ENCODE data around the gene SLC35F2.

Gene SLC35F2

DNA sequence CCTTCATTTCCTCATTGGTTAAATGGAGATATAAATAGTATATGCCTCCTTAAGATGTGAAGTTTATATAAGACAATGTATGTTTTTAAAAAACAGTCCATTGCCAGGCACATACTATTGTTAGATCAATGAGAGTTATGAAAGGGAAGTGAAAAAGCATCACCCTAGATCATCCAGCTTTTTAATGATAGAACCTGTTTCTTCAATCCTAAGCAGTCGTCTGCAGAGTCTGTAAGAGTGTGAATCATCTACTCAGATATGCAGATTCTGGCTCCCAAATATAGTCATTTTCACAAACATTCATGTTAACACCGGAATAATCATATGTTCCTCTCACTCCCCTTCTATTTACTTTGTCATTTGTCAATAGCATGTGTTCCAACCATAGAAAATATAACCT, 81.5 kb downstream of the SLC35F2 start:
- H3K4me2 ChIP-seq (ENCODE audit: insufficient read depth, low read length, poor library complexity, severe bottlenecking): no peak overlapping the region
- H3K79me1 ChIP-seq (ENCODE audit: low read depth, low read length): no peaks in the 10 kb centered on the region
- peaks cover 0 to 3% of the 10 kb centered on the region in 2 donors for H3K4me1 ChIP-seq (ENCODE audit: control insufficient read depth in 2 of 2, insufficient read depth in 1 of 2, low read depth in 1 of 2, low read length in 2 of 2)
- no peaks in the 10 kb centered on the region for H3K36me3 ChIP-seq (replicated peaks in 1 of 2; ENCODE audit: control insufficient read depth in 2 of 2, insufficient read depth in 2 of 2, low read length in 2 of 2)
- no peak overlapping the region for H3K27ac ChIP-seq (replicated peaks; ENCODE audit: low read length)
- no peak overlapping the region for H2AK5ac ChIP-seq (ENCODE audit: low read depth, low read length)
- no CpG with 5 or more reads among the region's 2 CpGs for WGBS, 2 donors (ENCODE audit: extremely low coverage in 2 of 2, insufficient read length in 2 of 2, insufficient replicate concordance in 1 of 2)
- no peak overlapping the region for H2BK120ac ChIP-seq (ENCODE audit: low read depth, low read length)
- H3K9me3 ChIP-seq (replicated peaks in 1 of 2; ENCODE audit: control insufficient read depth in 2 of 2, insufficient read depth in 1 of 2, low read depth in 1 of 2, low read length in 2 of 2): no peaks in the 10 kb centered on the region
- no peak overlapping the region for H2BK12ac ChIP-seq (ENCODE audit: low read length)
- no peak overlapping the region for H3K23ac ChIP-seq (ENCODE audit: low read depth, low read length, poor library complexity)
- H3K9ac ChIP-seq (ENCODE audit: low read depth, low read length, poor library complexity): no peak overlapping the region
- no peak overlapping the region for H2BK15ac ChIP-seq (ENCODE audit: low read length)
- no peak for DNase-seq (ENCODE audit: low spot score)
- H4K8ac ChIP-seq (ENCODE audit: low read depth, low read length): no peak overlapping the region
- no peak overlapping the region for H3K18ac ChIP-seq (ENCODE audit: low read length)
- no peak overlapping the region for H3K14ac ChIP-seq (ENCODE audit: low read length)
- H2BK5ac ChIP-seq (ENCODE audit: low read length): no peak overlapping the region
- no peak overlapping the region for H2AFZ ChIP-seq (ENCODE audit: low read length)
- no peak overlapping the region for H3K4me3 ChIP-seq (ENCODE audit: low read length in 2 of 2)
- no peak overlapping the region for H3K4ac ChIP-seq (ENCODE audit: low read length)
- H4K91ac ChIP-seq (ENCODE audit: low read depth, low read length, poor library complexity): no peak overlapping the region
- no peaks in the 10 kb centered on the region for H3K27me3 ChIP-seq (ENCODE audit: control insufficient read depth in 3 of 3, insufficient read depth in 3 of 3, low read depth in 1 of 3, low read length in 3 of 3)

DNA sequence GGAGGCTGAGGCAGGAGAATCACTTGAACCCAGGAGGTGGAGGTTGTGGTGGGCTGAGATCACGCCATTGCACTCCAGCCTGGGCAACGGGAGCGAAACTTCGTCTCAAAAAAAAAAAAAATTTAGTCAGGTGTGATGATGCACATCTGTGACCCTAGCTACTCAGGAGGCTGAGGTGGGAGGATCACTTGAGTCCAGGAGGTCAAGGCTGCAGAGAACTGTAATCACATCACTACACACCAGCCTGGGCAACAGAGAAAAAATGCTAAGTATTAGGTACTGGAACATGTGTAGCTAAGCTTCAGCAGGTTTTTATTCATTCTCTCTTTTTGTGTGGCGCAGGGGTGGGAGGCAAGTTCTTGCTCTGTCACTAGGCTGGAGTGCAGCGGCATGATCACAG, 82.5 kb downstream of the SLC35F2 start:
- no peaks in the 10 kb centered on the region for H3K9me3 ChIP-seq (replicated peaks in 1 of 2; ENCODE audit: control insufficient read depth in 2 of 2, insufficient read depth in 1 of 2, low read depth in 1 of 2, low read length in 2 of 2)
- peaks cover 0 to 3% of the 10 kb centered on the region in 2 donors for H3K4me1 ChIP-seq (ENCODE audit: control insufficient read depth in 2 of 2, insufficient read depth in 1 of 2, low read depth in 1 of 2, low read length in 2 of 2)
- H3K23ac ChIP-seq (ENCODE audit: low read depth, low read length, poor library complexity): no peak overlapping the region
- H2BK12ac ChIP-seq (ENCODE audit: low read length): no peak overlapping the region
- WGBS, 2 donors (ENCODE audit: extremely low coverage in 2 of 2, insufficient read length in 2 of 2, insufficient replicate concordance in 1 of 2): no CpG with 5 or more reads among the region's 6 CpGs
- no peak overlapping the region for H3K18ac ChIP-seq (ENCODE audit: low read length)
- no peak overlapping the region for H3K4me2 ChIP-seq (ENCODE audit: insufficient read depth, low read length, poor library complexity, severe bottlenecking)
- no peak overlapping the region for H3K9ac ChIP-seq (ENCODE audit: low read depth, low read length, poor library complexity)
- no peak overlapping the region for H3K27ac ChIP-seq (replicated peaks; ENCODE audit: low read length)
- no peak overlapping the region for H2BK5ac ChIP-seq (ENCODE audit: low read length)
- H2AFZ ChIP-seq (ENCODE audit: low read length): no peak overlapping the region
- no peaks in the 10 kb centered on the region for H3K27me3 ChIP-seq (ENCODE audit: control insufficient read depth in 3 of 3, insufficient read depth in 3 of 3, low read depth in 1 of 3, low read length in 3 of 3)
- no peak overlapping the region for H2AK5ac ChIP-seq (ENCODE audit: low read depth, low read length)
- H3K79me1 ChIP-seq (ENCODE audit: low read depth, low read length): no peaks in the 10 kb centered on the region
- H3K14ac ChIP-seq (ENCODE audit: low read length): no peak overlapping the region
- no peaks in the 10 kb centered on the region for H3K36me3 ChIP-seq (replicated peaks in 1 of 2; ENCODE audit: control insufficient read depth in 2 of 2, insufficient read depth in 2 of 2, low read length in 2 of 2)
- H2BK120ac ChIP-seq (ENCODE audit: low read depth, low read length): no peak overlapping the region
- H3K4me3 ChIP-seq (ENCODE audit: low read length in 2 of 2): no peak overlapping the region
- no peak overlapping the region for H4K91ac ChIP-seq (ENCODE audit: low read depth, low read length, poor library complexity)
- DNase-seq (ENCODE audit: low spot score): no peak
- H2BK15ac ChIP-seq (ENCODE audit: low read length): no peak overlapping the region
- H4K8ac ChIP-seq (ENCODE audit: low read depth, low read length): no peak overlapping the region
- H3K4ac ChIP-seq (ENCODE audit: low read length): no peak overlapping the region

DNA sequence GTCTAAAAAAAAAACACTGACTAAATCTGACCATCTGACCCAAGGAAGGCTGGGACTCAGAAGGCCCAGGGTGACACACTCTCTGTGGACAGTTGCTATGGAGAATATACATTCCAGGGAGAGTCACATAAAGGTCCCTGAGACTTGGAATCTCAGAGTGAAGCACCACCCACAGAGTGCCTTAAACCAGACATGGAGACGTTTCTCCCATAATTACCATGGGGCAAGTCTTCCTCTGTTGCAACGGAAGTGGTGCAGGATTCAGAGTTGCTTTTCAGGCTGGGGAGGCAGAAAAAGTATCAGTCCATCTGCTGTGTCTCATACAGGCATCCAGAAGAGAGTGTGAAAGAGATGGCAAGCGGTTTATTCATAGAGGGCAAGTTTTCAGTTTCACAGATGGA, 88.0 kb downstream of the SLC35F2 start:
- Histone ChIP-seq H3K9ac (ENCODE audit: low read depth, low read length, poor library complexity) (no peak overlapping the region), H2BK5ac (ENCODE audit: low read length) (no peak overlapping the region), H4K8ac (ENCODE audit: low read depth, low read length) (no peak overlapping the region), H3K27me3 (ENCODE audit: control insufficient read depth in 3 of 3, insufficient read depth in 3 of 3, low read depth in 1 of 3, low read length in 3 of 3) (no peaks in the 10 kb centered on the region), H3K36me3 (replicated peaks in 1 of 2; ENCODE audit: control insufficient read depth in 2 of 2, insufficient read depth in 2 of 2, low read length in 2 of 2) (no peaks in the 10 kb centered on the region), H3K4ac (ENCODE audit: low read length) (no peak overlapping the region), H3K27ac (replicated peaks; ENCODE audit: low read length) (no peak overlapping the region), H3K14ac (ENCODE audit: low read length) (no peak overlapping the region), H3K18ac (ENCODE audit: low read length) (no peak overlapping the region), H3K4me3 (ENCODE audit: low read length in 2 of 2) (no peak overlapping the region), H3K23ac (ENCODE audit: low read depth, low read length, poor library complexity) (no peak overlapping the region), H2BK15ac (ENCODE audit: low read length) (no peak overlapping the region), H3K4me1 (ENCODE audit: control insufficient read depth in 2 of 2, insufficient read depth in 1 of 2, low read depth in 1 of 2, low read length in 2 of 2) (peaks cover 4 to 16% of the 10 kb centered on the region in 2 donors), H2AK5ac (ENCODE audit: low read depth, low read length) (no peak overlapping the region), H2BK120ac (ENCODE audit: low read depth, low read length) (no peak overlapping the region), H3K4me2 (ENCODE audit: insufficient read depth, low read length, poor library complexity, severe bottlenecking) (no peak overlapping the region), H2AFZ (ENCODE audit: low read length) (peak overlapping the region; percentile 81), H3K79me1 (ENCODE audit: low read depth, low read length) (no peaks in the 10 kb centered on the region), H3K9me3 (replicated peaks in 1 of 2; ENCODE audit: control insufficient read depth in 2 of 2, insufficient read depth in 1 of 2, low read depth in 1 of 2, low read length in 2 of 2) (no peaks in the 10 kb centered on the region), H4K91ac (ENCODE audit: low read depth, low read length, poor library complexity) (no peak overlapping the region), H2BK12ac (ENCODE audit: low read length) (no peak overlapping the region)
- no CpG with 5 or more reads among the region's 3 CpGs for WGBS, 2 donors (ENCODE audit: extremely low coverage in 2 of 2, insufficient read length in 2 of 2, insufficient replicate concordance in 1 of 2)
- no peak for DNase-seq (ENCODE audit: low spot score)

DNA sequence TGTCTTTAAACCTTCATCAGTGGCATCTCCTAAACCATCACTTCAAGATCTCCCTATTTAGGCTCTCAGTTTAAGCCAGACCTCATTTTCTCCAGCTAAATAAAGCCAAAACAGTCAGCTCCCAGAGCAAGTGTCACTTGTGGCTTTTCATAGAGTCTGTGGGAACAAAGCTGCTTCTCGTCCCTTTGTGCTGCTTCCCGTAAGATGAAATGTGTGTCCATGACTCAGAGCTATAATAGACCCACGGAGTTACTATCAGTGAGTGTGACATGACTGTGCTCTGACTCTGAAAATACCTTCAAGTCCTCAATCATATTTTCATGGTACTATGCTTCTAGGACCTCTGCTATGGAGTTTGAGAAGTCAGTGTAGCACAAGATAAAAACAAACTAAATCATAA, 89.4 kb downstream of the SLC35F2 start:
- no peak overlapping the region for H2BK5ac ChIP-seq (ENCODE audit: low read length)
- peaks cover 4 to 16% of the 10 kb centered on the region in 2 donors for H3K4me1 ChIP-seq (ENCODE audit: control insufficient read depth in 2 of 2, insufficient read depth in 1 of 2, low read depth in 1 of 2, low read length in 2 of 2)
- no peak overlapping the region for H3K4me2 ChIP-seq (ENCODE audit: insufficient read depth, low read length, poor library complexity, severe bottlenecking)
- no peak overlapping the region for H3K4me3 ChIP-seq (ENCODE audit: low read length in 2 of 2)
- H2AFZ ChIP-seq (ENCODE audit: low read length): peak overlapping the region; percentile 22
- no peak overlapping the region for H2BK120ac ChIP-seq (ENCODE audit: low read depth, low read length)
- no peak overlapping the region for H2AK5ac ChIP-seq (ENCODE audit: low read depth, low read length)
- H3K18ac ChIP-seq (ENCODE audit: low read length): no peak overlapping the region
- no peak overlapping the region for H3K14ac ChIP-seq (ENCODE audit: low read length)
- H4K91ac ChIP-seq (ENCODE audit: low read depth, low read length, poor library complexity): no peak overlapping the region
- H3K27me3 ChIP-seq (ENCODE audit: control insufficient read depth in 3 of 3, insufficient read depth in 3 of 3, low read depth in 1 of 3, low read length in 3 of 3): no peaks in the 10 kb centered on the region
- H4K8ac ChIP-seq (ENCODE audit: low read depth, low read length): no peak overlapping the region
- no peak overlapping the region for H3K4ac ChIP-seq (ENCODE audit: low read length)
- no peak overlapping the region for H3K23ac ChIP-seq (ENCODE audit: low read depth, low read length, poor library complexity)
- H3K27ac ChIP-seq (replicated peaks; ENCODE audit: low read length): no peak overlapping the region
- no CpG with 5 or more reads among the region's 3 CpGs for WGBS, 2 donors (ENCODE audit: extremely low coverage in 2 of 2, insufficient read length in 2 of 2, insufficient replicate concordance in 1 of 2)
- no peak overlapping the region for H2BK15ac ChIP-seq (ENCODE audit: low read length)
- no peaks in the 10 kb centered on the region for H3K9me3 ChIP-seq (replicated peaks in 1 of 2; ENCODE audit: control insufficient read depth in 2 of 2, insufficient read depth in 1 of 2, low read depth in 1 of 2, low read length in 2 of 2)
- H2BK12ac ChIP-seq (ENCODE audit: low read length): no peak overlapping the region
- H3K9ac ChIP-seq (ENCODE audit: low read depth, low read length, poor library complexity): no peak overlapping the region
- no peak for DNase-seq (ENCODE audit: low spot score)
- no peaks in the 10 kb centered on the region for H3K36me3 ChIP-seq (replicated peaks in 1 of 2; ENCODE audit: control insufficient read depth in 2 of 2, insufficient read depth in 2 of 2, low read length in 2 of 2)
- no peaks in the 10 kb centered on the region for H3K79me1 ChIP-seq (ENCODE audit: low read depth, low read length)

All from neuronal stem cell (in vitro differentiated cells).